Cardiac fibroblast (primary cell): Measurements from ENCODE around the gene PARVB.
"Not testable (repeated sequence)": the region's sequence is repeated elsewhere in the genome, so short reads cannot be mapped to it uniquely, and the experiment has no call there.

Experiments
- DNase-seq, 2 donors: peaks; one replicate each; pipeline versions ENCODE4 v3.0.0 to v3.0.0-alpha.2; 2010; ENCODE audit warnings: low read depth in 2 of 2
- H3K4me3 ChIP-seq, 2 donors: replicated peaks in 1 of 2; 1 replicate in 1 of 2; 2 replicates in 1 of 2; pipeline ENCODE4 v1.5.1; 2011; ENCODE audit warnings: low read depth in 2 of 2, low read length in 2 of 2, mild to moderate bottlenecking in 2 of 2, moderate library complexity in 1 of 2
- TF ChIP-seq, protein P1 (sequence below): IDR thresholded peaks from one replicate; pipeline ENCODE4 v1.5.1; 2011; ENCODE audit warnings: low read depth, mild to moderate bottlenecking, low read length, inconsistent platforms

PARVB gene

DNA sequence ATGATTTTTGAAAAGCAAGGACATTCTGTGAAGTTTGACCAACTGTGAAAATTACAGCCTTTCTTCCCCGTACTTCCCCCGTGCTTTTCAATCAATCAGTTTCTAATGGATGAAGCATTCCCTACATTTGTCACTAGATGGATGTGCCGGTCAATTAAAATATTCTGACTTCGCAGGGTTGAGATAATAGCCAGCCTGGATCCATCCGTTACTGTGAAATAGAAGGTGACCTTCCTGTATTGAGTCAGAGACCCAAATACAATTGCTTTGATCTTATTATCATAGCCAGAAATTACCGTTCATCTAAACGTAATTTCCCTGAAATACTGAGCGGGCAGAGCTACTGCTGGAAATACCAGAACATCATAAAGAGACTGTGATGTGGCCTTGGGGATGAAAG, 21.1 kb upstream of the PARVB start:
- TF ChIP-seq, protein P1, sequence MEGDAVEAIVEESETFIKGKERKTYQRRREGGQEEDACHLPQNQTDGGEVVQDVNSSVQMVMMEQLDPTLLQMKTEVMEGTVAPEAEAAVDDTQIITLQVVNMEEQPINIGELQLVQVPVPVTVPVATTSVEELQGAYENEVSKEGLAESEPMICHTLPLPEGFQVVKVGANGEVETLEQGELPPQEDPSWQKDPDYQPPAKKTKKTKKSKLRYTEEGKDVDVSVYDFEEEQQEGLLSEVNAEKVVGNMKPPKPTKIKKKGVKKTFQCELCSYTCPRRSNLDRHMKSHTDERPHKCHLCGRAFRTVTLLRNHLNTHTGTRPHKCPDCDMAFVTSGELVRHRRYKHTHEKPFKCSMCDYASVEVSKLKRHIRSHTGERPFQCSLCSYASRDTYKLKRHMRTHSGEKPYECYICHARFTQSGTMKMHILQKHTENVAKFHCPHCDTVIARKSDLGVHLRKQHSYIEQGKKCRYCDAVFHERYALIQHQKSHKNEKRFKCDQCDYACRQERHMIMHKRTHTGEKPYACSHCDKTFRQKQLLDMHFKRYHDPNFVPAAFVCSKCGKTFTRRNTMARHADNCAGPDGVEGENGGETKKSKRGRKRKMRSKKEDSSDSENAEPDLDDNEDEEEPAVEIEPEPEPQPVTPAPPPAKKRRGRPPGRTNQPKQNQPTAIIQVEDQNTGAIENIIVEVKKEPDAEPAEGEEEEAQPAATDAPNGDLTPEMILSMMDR = no peak
- no peak overlapping the region for H3K4me3 ChIP-seq

DNA sequence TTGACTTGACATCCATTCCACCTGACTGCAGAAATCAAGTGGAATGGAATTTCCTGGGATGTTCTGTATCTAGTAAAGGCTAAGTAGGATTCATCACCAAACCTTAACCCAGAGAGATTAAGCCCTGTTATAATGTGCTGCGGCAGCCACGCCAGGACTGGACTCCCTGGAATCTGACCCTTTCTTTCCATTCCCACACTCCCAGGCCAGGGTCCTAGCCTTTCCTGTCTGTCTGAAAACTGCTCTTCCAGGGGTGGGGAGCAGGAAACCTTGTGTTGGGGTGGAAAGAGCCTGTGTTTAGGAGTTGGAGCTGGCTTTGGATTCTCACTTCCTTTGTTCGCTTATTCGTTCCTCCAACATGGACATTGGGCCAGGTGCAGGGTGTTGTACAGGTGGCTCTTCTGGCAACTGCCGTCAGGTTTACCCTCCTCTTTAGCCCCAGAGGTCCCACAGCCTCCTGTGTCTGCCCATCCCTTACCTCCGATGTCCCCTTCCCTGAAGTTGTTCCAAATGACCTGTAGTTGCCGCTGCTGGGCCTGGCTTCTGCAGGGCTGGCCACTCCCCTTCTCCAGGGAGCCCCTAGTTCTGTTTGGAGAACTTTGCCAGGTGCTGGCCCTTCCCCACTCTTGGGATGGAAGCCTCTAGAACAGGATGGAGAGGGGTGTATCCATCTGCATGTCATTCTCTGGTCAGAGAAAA, 20.5 kb upstream of the PARVB start:
- TF ChIP-seq, protein P1 = peak; percentile 20
- no peak overlapping the region for H3K4me3 ChIP-seq
- no peak for DNase-seq

More for the DNA sequence above, 21.1 kb upstream of the PARVB start:
- DNase-seq = no peak

DNA sequence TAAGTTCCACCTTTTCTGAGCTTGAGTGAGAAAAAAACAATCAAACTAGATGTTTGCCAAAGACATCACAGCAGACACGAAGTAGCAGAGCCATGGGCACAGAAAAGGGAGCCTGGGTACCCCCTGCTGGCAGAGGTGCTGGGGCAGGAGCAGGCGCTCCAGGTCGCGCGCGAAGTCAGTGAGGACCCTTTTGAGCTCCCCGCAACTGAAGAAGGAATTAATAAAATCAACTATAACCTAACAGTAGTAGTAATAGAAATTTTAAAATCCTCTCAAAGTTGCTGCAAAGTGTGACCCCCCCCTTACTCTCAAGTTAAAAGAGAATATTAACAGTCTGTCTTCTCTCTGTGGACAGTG, 20.0 kb upstream of the PARVB start:
- TF ChIP-seq, protein P1 = no peak
- no peak for DNase-seq
- H3K4me3 ChIP-seq = no peak overlapping the region

DNA sequence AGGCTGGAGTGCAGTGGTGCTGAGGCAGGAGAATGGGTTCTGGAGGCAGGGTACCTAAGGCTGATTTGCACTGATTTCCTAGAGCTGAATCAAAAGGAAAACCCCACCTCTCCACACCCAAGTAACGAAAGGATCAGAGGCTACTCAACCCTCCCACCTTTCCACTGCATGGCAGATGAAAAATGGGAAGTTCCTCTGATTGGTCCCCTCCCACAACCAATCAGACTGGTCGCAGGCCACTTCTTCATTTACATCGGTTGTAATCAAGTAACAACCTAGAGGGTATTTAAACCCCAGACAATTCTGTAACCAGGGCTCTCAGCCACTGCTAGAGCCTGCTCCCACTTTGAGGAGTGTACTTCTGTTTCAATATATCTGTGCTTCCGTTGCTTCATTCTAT, 18.6 kb upstream of the PARVB start:
- no peak for DNase-seq
- TF ChIP-seq, protein P1 = no peak

DNA sequence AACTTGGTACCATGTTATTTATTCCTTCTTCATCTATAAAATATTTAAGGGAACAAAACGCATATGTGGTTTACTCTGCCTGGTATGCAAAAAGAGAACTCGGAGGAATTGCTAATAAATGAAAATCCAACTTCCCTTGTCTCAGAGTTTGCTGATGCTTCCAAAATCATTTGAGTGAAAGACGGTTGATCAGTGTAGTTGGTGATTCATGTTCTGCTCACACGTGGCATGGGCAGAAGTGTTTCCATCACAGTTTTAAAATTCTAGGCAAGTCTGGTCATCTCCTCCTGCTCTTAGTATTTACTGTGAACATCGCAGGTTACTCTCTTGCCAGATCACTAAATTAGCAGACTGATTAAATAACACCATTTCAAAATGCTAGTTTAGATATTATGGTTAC, 11.9 kb upstream of the PARVB start:
- H3K4me3 ChIP-seq = no peak overlapping the region
- TF ChIP-seq, protein P1 = no peak
- no peak for DNase-seq

More for the DNA sequence above, 18.6 kb upstream of the PARVB start:
- H3K4me3 ChIP-seq = no peak overlapping the region

GRCh38 chr22:44012591-44012990, 11.5 kb upstream of the PARVB start:
- no peak overlapping the region for H3K4me3 ChIP-seq
- no peak for DNase-seq
- TF ChIP-seq, protein P1 = no peak

- DNase-seq = no peak
- TF ChIP-seq, protein P1 = no peak
- H3K4me3 ChIP-seq = no peak overlapping the region
Measured at GRCh38 chr22:44014241-44014640, 9.9 kb upstream of the PARVB start.

DNA sequence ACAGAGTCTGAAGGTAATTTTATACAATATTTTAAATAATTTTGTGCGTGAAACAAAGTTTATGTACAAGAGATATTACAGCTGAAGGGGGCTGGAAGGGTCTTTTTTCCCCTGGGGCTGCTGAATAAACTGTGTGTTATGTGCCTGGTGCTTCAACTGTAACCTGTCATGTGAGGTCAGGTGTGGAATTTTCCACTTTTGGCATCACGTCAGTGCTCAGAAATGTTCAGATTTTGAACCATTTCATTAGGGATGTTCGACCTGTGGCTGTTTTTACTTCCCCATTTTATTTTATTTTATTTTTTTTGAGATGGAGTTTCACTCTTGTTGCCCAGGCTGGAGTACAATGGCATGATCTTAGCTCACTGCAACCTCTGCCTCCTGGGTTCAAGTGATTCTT, 7.5 kb upstream of the PARVB start:
- H3K4me3 ChIP-seq, DNase-seq: not testable (repeated sequence)
